Inflammatory macrophage (primary cell): ENCODE data around the gene PNMA6A.
"Not testable (repeated sequence)": the region's sequence is repeated elsewhere in the genome, so short reads cannot be mapped to it uniquely, and the experiment has no call there.

Source experiments
- DNase-seq, 2 donors: peaks; one replicate each; pipeline ENCODE4 v3.0.0-alpha.2; 2020 to 2022

Gene PNMA6A

DNA sequence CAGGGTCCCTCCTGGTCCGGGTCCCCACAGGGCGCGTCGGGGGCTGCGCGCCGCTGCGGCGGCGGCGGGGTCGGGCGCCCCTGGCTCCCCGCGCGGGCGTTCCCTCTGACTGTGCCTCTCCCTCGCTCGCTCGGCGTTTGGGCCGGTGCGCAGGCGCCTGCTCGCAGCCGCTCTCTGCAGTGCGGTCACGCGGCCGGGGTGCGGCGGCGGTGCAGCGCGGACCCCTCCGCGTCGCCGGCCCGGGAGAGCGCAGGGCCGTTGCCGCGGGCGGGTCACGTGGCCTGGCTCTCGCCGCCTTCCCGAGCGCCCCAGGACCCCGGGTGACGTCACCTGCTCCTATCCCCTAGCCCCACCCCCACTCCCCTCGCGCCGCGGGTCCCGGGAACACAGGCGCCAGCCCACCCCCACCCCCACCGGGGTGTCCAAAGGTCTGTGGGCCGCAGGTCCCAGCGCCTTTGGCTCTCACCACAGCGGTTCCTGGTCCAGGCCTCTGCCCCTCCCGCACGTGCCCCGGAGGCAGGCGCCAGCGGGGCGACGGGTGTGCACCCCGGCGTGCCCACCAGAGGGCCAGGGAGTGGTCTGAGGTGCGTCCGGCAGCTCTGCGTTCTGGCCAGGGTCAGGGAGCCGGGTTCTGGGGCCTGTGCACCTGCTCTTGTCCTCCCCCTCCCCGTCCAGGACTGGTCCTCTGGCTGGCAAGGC lies 5.3 kb downstream of the PNMA6A start:
- not testable (repeated sequence) for DNase-seq

DNA sequence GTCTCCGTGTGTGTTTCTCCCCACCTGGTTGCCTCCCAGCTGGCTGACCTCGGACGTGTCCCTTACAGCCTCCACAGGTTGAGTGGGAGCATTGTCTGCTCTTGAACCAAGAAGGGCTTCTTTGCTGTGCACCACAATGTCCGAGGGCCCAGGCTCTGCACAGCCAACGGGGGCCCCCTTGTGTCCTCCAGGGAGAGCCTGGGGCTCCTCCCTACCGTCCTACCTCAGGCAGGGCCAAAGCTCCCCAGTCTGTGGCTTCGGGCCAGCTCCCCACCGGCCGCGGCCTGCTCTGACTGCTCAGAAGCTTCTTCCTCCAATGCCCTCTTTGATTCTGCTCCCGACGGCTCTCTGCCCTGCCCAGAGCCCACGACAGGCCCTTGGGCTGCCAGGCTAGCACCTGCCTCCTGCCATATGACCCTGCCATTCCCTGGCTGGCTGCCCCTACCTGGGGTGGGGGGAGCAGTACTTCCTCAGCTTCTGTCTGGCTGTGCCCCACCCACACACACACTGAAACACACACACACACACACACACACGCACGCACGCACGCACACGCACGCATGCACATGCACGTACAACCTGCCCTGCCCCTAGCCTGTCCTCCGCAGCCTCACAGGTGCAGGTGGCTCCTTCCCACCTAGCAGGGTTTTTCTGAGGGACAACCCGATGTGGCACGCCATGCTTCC lies 11.1 kb downstream of the PNMA6A start:
- DNase-seq = not testable (repeated sequence)

DNA sequence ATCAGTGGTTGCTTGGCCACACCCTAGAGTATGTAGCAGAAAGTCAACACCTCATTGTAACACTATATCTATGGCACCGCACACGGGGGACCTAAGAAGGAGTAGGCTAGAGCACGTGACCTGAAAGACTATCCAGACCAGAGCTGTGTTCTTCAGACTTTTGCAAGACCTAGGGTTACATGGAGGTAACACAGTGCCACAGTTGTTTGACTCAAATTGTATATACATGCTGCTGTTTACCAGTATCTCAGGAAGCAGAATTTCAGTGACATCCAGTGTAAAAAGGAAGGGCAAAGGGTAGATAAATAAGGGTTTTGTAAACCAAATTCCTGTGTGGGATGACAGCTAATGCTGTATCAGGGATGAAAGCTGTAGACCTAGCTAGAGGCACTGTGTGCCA lies 30.2 kb downstream of the PNMA6A start:
- DNase-seq = no peak

DNA sequence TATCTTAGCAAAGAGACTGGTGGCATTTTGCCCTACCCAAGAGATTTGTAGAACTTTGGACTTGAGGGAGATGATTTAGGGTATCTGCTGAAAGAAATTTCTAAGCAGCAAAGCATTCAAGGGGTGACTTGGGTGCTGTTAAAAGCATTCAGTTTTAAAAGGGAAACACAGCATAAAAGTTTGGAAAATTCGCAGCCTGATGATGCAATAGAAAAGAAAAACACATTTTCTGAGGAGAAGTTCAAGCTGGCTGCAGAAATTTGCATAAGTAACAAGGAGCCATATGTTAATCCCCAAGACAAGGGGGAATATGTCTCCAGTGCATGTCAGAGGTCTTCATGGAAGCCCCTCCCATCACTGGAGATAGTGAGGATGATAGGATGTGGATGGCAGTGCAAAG lies 32.7 kb downstream of the PNMA6A start:
- DNase-seq = not testable (repeated sequence)

DNA sequence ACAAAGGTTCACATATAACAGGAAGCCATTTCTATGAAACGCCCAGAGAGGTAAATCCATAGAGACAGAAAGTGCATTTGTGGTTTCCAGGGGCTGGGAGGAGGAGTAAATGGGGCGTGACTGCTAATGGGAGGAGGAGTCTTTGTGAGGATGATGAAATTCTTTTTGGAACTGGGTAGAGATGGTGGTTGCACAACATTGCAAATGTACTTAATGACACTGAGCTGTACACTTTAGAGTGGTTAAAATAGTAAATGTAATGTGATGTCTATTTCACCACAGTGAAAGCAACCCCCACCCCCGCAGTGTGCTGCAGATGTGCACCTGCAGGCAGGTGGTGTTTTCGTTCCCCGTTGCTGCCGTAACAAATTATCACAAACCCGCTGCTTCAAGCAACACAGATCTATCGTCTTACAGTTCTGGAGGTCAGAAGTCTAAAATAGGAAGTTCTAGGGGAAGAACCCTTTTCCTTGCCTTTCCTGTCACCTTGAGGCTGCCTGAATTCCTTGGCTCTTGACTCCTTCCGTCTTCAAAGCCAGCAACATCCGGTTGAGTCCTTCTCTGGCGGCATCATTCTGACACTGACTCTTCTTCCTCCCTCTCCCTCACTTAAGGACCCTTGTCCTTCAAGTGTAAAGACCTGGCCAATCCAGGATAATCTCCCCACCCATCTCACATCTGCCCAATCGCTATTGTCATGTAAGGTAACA lies 34.0 kb downstream of the PNMA6A start:
- not testable (repeated sequence) for DNase-seq

DNA sequence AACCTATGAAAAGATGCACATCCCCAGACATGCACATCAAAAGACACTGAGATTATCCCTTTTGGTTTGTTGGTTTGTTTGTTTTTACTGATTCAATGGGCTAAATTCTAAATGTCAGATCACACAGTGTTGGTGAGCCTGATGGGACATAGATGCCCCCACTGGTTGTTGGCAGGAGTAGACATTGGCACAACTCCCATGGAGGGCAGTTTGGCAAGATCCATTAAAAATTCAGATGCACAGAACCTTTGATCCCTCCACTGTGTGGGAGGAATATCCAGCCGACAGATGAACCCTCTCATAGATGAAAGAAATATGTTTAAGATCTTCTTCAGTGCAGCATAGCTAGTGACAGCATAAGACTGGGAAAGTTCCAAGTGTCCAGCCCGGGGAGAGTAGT lies 38.5 kb downstream of the PNMA6A start:
- not testable (repeated sequence) for DNase-seq

DNA sequence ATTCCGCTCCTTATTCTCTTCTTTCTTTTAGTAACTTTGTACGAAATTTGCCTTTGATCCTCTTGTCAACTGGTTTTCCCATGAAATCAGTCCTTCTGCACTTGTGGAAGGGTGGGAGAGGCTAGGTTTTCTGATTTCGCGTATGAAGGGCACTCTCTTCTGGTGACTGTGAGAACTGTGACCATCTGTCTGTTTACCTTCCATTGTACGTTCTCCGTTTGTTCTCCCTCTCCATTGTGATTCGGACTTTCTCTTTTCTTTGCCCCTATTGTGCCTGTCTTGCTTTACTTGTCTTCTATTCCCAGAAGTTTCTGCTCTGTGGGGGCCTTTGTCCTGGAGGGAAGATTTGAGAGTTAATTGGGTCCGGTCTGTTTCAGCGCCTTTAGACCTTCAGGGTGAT lies 41.6 kb downstream of the PNMA6A start:
- not testable (repeated sequence) for DNase-seq

DNA sequence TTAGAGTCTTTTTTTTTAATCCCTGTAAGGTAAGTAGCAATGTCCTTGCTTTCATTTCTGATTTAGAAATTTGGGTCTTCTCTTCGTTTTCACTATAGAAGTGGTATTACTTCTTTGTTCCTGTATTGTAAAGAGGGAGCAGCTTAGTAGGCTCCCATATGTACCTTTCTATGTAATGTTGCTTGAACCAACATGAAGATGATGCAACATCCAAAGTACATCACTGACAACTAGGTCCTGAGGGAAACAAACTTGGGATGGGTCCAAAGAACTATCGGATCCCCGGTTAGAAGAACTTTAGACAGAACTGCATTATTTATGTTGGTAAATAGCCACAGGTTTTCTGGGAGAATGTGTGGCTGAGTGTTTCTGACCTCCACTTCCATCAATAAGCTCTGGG lies 45.5 kb downstream of the PNMA6A start:
- not testable (repeated sequence) for DNase-seq

DNA sequence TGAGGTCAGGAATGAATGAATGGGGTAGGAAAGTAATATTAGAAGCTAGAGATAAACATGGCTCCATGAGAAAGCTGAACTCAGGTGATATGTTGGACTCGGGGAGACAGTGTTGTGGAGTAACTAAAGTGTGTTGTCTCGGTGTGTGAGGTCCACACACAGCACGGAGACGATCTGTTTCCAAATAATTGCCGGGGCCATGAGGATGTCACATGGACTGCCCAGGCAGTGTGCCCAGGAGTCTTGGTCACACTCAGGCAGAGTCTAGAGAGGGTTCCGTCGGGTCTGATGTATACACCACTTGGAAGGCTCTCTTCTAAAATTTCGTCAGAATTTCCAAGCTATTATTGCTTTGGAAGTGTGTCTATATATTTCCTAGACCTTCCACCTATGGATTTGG lies 48.0 kb downstream of the PNMA6A start:
- DNase-seq = not testable (repeated sequence)

DNA sequence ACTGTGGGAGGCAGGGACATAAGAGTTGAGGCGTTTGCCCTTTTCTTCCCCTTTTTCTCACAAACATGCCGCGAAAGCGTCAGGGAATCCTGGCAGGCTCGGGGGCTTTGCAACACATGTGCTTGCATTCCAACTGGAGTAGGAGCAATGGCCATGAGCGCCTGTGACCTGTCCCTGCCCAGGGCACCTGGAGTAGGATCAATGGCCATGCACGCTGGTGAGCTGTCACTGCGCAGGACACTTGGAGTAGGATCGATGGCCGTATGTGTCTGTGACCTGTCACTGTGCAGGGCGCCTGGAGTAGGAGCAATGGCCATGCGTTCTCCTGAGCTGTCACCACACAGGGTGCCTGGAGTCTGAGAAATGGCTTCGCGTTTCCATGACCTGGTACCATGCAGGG lies 51.2 kb downstream of the PNMA6A start:
- DNase-seq = not testable (repeated sequence)
